Endodermal cell (in vitro differentiated cells): ENCODE measurements around the gene SLC2A5. TPM values are rescaled to one million over a fixed set of nuclear protein-coding genes. Genes with fewer than 3 reads are reported as not detected.

Experiments used
- DNase-seq: peaks from one replicate; pipeline ENCODE4 v3.0.0-alpha.2; 2017
- H3K27ac ChIP-seq: 2 replicates; pipeline ENCODE4 v1.5.1; 2013; ENCODE audit warnings: mild to moderate bottlenecking, low read depth, low read length, moderate library complexity
- H3K27me3 ChIP-seq: 2 replicates; pipeline ENCODE4 v1.6.1; 2013; ENCODE audit warnings: mild to moderate bottlenecking, low read length, moderate library complexity; ENCODE audit not compliant: insufficient read depth, control insufficient read depth, poor library complexity, severe bottlenecking
- H3K36me3 ChIP-seq: 2 replicates; pipeline ENCODE4 v1.7.0; 2013; ENCODE audit warnings: mild to moderate bottlenecking, low read length, moderate library complexity; ENCODE audit not compliant: control insufficient read depth, insufficient read depth
- H3K4me1 ChIP-seq: one replicate; pipeline ENCODE4 v1.7.0; 2013; ENCODE audit warnings: low read length; ENCODE audit not compliant: control insufficient read depth, insufficient read depth
- H3K4me3 ChIP-seq: 2 replicates; pipeline ENCODE4 v1.5.1; 2013; ENCODE audit warnings: mild to moderate bottlenecking, low read length, moderate library complexity
- H3K9ac ChIP-seq: 2 replicates; pipeline ENCODE4 v1.6.1; 2013; ENCODE audit warnings: mild to moderate bottlenecking, low read length, moderate library complexity; ENCODE audit not compliant: poor library complexity, severe bottlenecking; ENCODE audit errors: extremely low read depth
- H3K9me3 ChIP-seq: 2 replicates; pipeline ENCODE4 v1.6.1; 2013; ENCODE audit warnings: mild to moderate bottlenecking, low read length, moderate library complexity; ENCODE audit not compliant: control insufficient read depth
- H3K27ac Mint-ChIP-seq: 2 replicates; pipeline ENCODE4 v1.8.0; 2020; ENCODE audit warnings: mixed read lengths
- H3K27me3 Mint-ChIP-seq: 2 replicates; pipeline ENCODE4 v1.8.0; 2021; ENCODE audit warnings: mild to moderate bottlenecking, mixed read lengths; ENCODE audit not compliant: insufficient read depth
- H3K36me3 Mint-ChIP-seq: 2 replicates; pipeline ENCODE4 v1.8.0; 2020; ENCODE audit warnings: low read depth, mixed read lengths
- H3K4me1 Mint-ChIP-seq: 2 replicates; pipeline ENCODE4 v1.8.0; 2020; ENCODE audit warnings: mixed read lengths
- H3K4me3 Mint-ChIP-seq: 2 replicates; pipeline ENCODE4 v1.8.0; 2020; ENCODE audit warnings: mild to moderate bottlenecking, moderate library complexity, mixed read lengths
- H3K9me3 Mint-ChIP-seq: 2 replicates; pipeline ENCODE4 v1.8.0; 2020; ENCODE audit warnings: mild to moderate bottlenecking, mixed read lengths
- CTCF ChIP-seq: fragments of 200-600 bp; sonication (generic); conservative IDR thresholded peaks from 2 replicates; pipeline ENCODE4 v1.5.0; 2021; ENCODE audit warnings: antibody characterized with exemption, mild to moderate bottlenecking
- WGBS, 2 experiments: methylation state at CpG; one replicate each; pipeline versions ENCODE4 v1.1.5 to v1.1.7; 2013; ENCODE audit warnings: missing lambda C conversion rate in 2 of 2, mixed read lengths in 1 of 2; ENCODE audit not compliant: insufficient coverage in 1 of 2, insufficient read length in 1 of 2; 5-methylcytosine and 5-hydroxymethylcytosine counted together
- total RNA-seq, 2 donors: library from RNA; stranded (reverse); fragmentation: NEBNext Ultra II Directional in 1 of 2; extraction: Animal tissue kit (Norgen Biotek cat#: 25700) in 1 of 2; gene quantifications; 2 replicates in 1 of 2; 3 replicates in 1 of 2; pipeline ENCODE4 v1.2.1, GENCODE V29; 2021

The SLC2A5 gene
- total RNA-seq, 2 donors from 2014 or later = not detected

DNA sequence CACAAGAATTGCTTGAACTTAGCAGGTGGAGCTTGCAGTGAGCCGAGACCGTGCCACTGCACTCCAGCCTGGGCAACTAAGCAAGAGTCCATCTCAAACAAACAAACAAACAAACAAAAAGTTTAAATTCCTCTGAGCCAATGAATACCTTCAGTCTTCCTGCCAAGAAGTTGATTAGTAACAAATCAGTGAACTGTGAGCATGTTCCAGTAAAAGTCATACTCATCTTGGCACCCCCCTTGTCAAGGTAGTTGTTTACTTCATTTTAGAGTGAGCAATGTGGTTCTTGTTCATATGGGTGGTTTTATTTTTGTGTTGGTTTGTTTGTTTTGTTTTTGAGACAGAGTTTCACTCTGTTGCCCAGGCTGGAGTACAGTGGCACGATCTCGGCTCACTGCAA is 25.2 kb downstream of the SLC2A5 start:
- H3K27me3 Mint-ChIP-seq = no peaks in the 10 kb centered on the region
- WGBS, 2 experiments = 90 to 98% methylated on average over 4 of the region's 4 CpGs
- TF ChIP-seq CTCF = no peak
- no peaks in the 10 kb centered on the region for H3K9me3 Mint-ChIP-seq
- Histone ChIP-seq H3K4me3 (no peak overlapping the region), H3K27ac (no peak overlapping the region), H3K9ac (no peak overlapping the region), H3K9me3 (no peaks in the 10 kb centered on the region), H3K4me1 (no peaks in the 10 kb centered on the region), H3K27me3 (no peaks in the 10 kb centered on the region), H3K36me3 (no peaks in the 10 kb centered on the region)
- no peak overlapping the region for H3K27ac Mint-ChIP-seq
- DNase-seq = no peak
- no peak overlapping the region for H3K4me3 Mint-ChIP-seq
- no peaks in the 10 kb centered on the region for H3K36me3 Mint-ChIP-seq
- H3K4me1 Mint-ChIP-seq = no peaks in the 10 kb centered on the region

- 91 to 94% methylated on average over 5 of the region's 5 CpGs for WGBS, 2 experiments
- no peaks in the 10 kb centered on the region for H3K36me3 Mint-ChIP-seq
- Histone ChIP-seq H3K27me3 (no peaks in the 10 kb centered on the region), H3K9ac (no peak overlapping the region), H3K4me3 (no peak overlapping the region), H3K4me1 (no peaks in the 10 kb centered on the region), H3K36me3 (no peaks in the 10 kb centered on the region), H3K9me3 (no peaks in the 10 kb centered on the region), H3K27ac (no peak overlapping the region)
- no peaks in the 10 kb centered on the region for H3K9me3 Mint-ChIP-seq
- H3K27me3 Mint-ChIP-seq = no peaks in the 10 kb centered on the region
- H3K4me3 Mint-ChIP-seq = no peak overlapping the region
- no peak for TF ChIP-seq CTCF
- DNase-seq = no peak
- no peaks in the 10 kb centered on the region for H3K4me1 Mint-ChIP-seq
- no peak overlapping the region for H3K27ac Mint-ChIP-seq
Observed at GRCh38 chr1:9042272-9042671, 27.2 kb downstream of the SLC2A5 start.

DNA sequence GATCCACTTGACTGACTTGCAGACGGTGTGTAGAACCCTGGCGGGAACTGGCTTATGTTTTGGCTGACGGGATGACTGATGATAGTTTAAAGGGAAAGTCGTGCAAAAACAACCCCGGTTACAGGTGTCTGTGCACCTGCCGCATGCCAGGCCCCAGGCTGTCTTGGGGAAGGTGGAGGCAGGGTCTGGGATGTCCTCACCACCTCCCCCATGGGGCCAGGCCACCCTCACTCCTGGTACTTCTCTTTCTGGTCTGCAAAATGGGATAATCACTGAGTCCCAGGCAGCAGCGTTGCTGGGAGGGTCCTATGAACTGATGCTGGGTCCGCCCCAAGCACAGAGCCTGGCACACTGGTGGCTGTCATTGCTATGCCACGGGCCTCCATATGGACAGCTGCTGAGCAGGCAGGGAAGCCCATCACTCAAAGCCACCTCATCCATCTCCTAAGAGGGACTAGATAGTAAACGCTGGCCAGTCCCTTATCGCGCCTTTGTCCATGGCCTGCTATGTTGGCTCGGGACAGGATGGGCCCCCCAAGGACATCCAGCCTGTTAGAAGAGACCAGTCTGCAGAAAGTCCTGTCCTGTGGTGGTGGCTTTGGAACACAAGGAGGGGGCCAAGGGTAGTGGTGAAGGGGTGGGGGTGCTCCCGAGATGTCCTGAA is 28.2 kb downstream of the SLC2A5 start:
- Histone ChIP-seq H3K4me3 (no peak overlapping the region), H3K9me3 (no peaks in the 10 kb centered on the region), H3K36me3 (no peaks in the 10 kb centered on the region), H3K27ac (no peak overlapping the region), H3K4me1 (no peaks in the 10 kb centered on the region), H3K9ac (no peak overlapping the region), H3K27me3 (no peaks in the 10 kb centered on the region)
- H3K27ac Mint-ChIP-seq = no peak overlapping the region
- no peak overlapping the region for H3K4me3 Mint-ChIP-seq
- DNase-seq = no peak
- WGBS, 2 experiments = 93 to 98% methylated on average over 7 to 14 of the region's 14 CpGs
- H3K36me3 Mint-ChIP-seq = no peaks in the 10 kb centered on the region
- H3K27me3 Mint-ChIP-seq = no peaks in the 10 kb centered on the region
- no peaks in the 10 kb centered on the region for H3K4me1 Mint-ChIP-seq
- TF ChIP-seq CTCF = no peak
- H3K9me3 Mint-ChIP-seq = peaks cover 4% of the 10 kb centered on the region
